GM18858 (cell line): ENCODE data around the gene RNF130.

ENCODE experiments used
- ATAC-seq: cut with Tn5 transposase; IDR thresholded peaks from one replicate; pipeline ENCODE4 v1.9.1; 2021; ENCODE audit not compliant: unreplicated experiment

RNF130 gene

GRCh38 chr5:180086816-180087399, 15.3 kb upstream of the RNF130 start:
- ATAC-seq = no peak

GRCh38 chr5:180085837-180086236, 14.3 kb upstream of the RNF130 start:
- no peak for ATAC-seq

GRCh38 chr5:180084638-180085561, 13.3 kb upstream of the RNF130 start:
- ATAC-seq = no peak

- ATAC-seq = no peak
Measured at GRCh38 chr5:180083529-180084060, 12.0 kb upstream of the RNF130 start.

- ATAC-seq = no peak
Measured at GRCh38 chr5:180082633-180083420, 11.3 kb upstream of the RNF130 start.

GRCh38 chr5:180081481-180081880, 9.9 kb upstream of the RNF130 start:
- ATAC-seq = no peak

GRCh38 chr5:180080486-180081280, 9.1 kb upstream of the RNF130 start:
- no peak for ATAC-seq

- ATAC-seq = no peak
Measured at GRCh38 chr5:180079702-180080466, 8.3 kb upstream of the RNF130 start.

GRCh38 chr5:180078348-180078747, 6.8 kb upstream of the RNF130 start:
- no peak for ATAC-seq

- no peak for ATAC-seq
Measured at GRCh38 chr5:180077594-180078284, 6.2 kb upstream of the RNF130 start.

- no peak for ATAC-seq
Measured at GRCh38 chr5:180075703-180076102, 4.1 kb upstream of the RNF130 start.

GRCh38 chr5:180074462-180074861, 2.9 kb upstream of the RNF130 start:
- no peak for ATAC-seq

- ATAC-seq = no peak
Measured at GRCh38 chr5:180072556-180072955, 997 bp upstream of the RNF130 start.

GRCh38 chr5:180072256-180072548, 643 bp upstream of the RNF130 start:
- no peak for ATAC-seq

GRCh38 chr5:180070756-180071530, 616 bp downstream of the RNF130 start:
- ATAC-seq = no peak

GRCh38 chr5:180069589-180070247, 1.8 kb downstream of the RNF130 start:
- no peak for ATAC-seq

- no peak for ATAC-seq
Measured at GRCh38 chr5:180068519-180069090, 3.0 kb downstream of the RNF130 start.

- ATAC-seq = no peak
Measured at GRCh38 chr5:180067986-180068385, 3.6 kb downstream of the RNF130 start.
